NCI-H2227 (cell line): Measurements from ENCODE around the gene MUSTN1.

Source experiments
- DNase-seq: peaks from one replicate; lab custom pipeline; 2025; ENCODE audit not compliant: unreplicated experiment; lab: John Stamatoyannopoulos, UW

The MUSTN1 gene

GRCh38 chr3:52809662-52810377 is 25.0 kb downstream of the MUSTN1 start:
- DNase-seq: no peak

- DNase-seq: no peak
Measured at GRCh38 chr3:52809149-52809548, 25.7 kb downstream of the MUSTN1 start.

- DNase-seq: no peak
Measured at GRCh38 chr3:52805270-52806039, 29.4 kb downstream of the MUSTN1 start.

- no peak for DNase-seq
Measured at GRCh38 chr3:52801839-52802238, 33.0 kb downstream of the MUSTN1 start.

GRCh38 chr3:52800079-52800478 is 34.7 kb downstream of the MUSTN1 start:
- DNase-seq: no peak

- DNase-seq: no peak
Measured at GRCh38 chr3:52798978-52799476, 35.8 kb downstream of the MUSTN1 start.

- no peak for DNase-seq
Measured at GRCh38 chr3:52798376-52798977, 36.3 kb downstream of the MUSTN1 start.

- no peak for DNase-seq
Measured at GRCh38 chr3:52796411-52796810, 38.4 kb downstream of the MUSTN1 start.

GRCh38 chr3:52795298-52795900 is 39.4 kb downstream of the MUSTN1 start:
- no peak for DNase-seq

- DNase-seq: no peak
Measured at GRCh38 chr3:52794612-52795099, 40.2 kb downstream of the MUSTN1 start, which contains the start of gene ITIH3. Gene ITIH3, plus strand, starts transcription at chr3:52794796. Its CDS starts 8 bp downstream, at chr3:52794804.

GRCh38 chr3:52793702-52794611 is 40.9 kb downstream of the MUSTN1 start:
- DNase-seq: no peak

- DNase-seq: no peak
Measured at GRCh38 chr3:52792961-52793695, 41.7 kb downstream of the MUSTN1 start.

GRCh38 chr3:52792413-52792812 is 42.4 kb downstream of the MUSTN1 start:
- DNase-seq: no peak

- no peak for DNase-seq
Measured at GRCh38 chr3:52791928-52792327, 42.9 kb downstream of the MUSTN1 start.

GRCh38 chr3:52791366-52791765 is 43.5 kb downstream of the MUSTN1 start:
- DNase-seq: no peak

- DNase-seq: no peak
Measured at GRCh38 chr3:52790741-52791140, 44.1 kb downstream of the MUSTN1 start.

GRCh38 chr3:52790337-52790736 is 44.5 kb downstream of the MUSTN1 start:
- no peak for DNase-seq

- no peak for DNase-seq
Measured at GRCh38 chr3:52789746-52790040, 45.1 kb downstream of the MUSTN1 start.

GRCh38 chr3:52788890-52789745 is 45.7 kb downstream of the MUSTN1 start:
- DNase-seq: no peak
